RWPE2 (cell line): ENCODE data around the gene WNK3.
A peak's percentile ranks its signal among the peaks of the same experiment; 100 is the strongest.
"Not testable (repeated sequence)": the region's sequence is repeated elsewhere in the genome, so short reads cannot be mapped to it uniquely, and the experiment has no call there.

Experiments used
- ATAC-seq: fragments of 200-7000 bp; cut with Tn5 transposase; 3 replicates; pipeline ENCODE4 v1.9.1; 2021; ENCODE audit warnings: low read depth
- DNase-seq: peaks from one replicate; pipeline ENCODE4 v3.0.0-alpha.2; 2020; ENCODE audit warnings: low spot score
- H3K27ac ChIP-seq: fragments of 450-650 bp; 2 replicates; pipeline ENCODE4 v1.5.1; 2017; ENCODE audit warnings: mild to moderate bottlenecking; ENCODE audit not compliant: poor library complexity, severe bottlenecking
- H3K27me3 ChIP-seq: fragments of 250-450 bp; sonication (Bioruptor Pico); 2 replicates; pipeline ENCODE4 v1.5.1; 2021; ENCODE audit warnings: mild to moderate bottlenecking, moderate library complexity; ENCODE audit not compliant: insufficient read depth, poor library complexity, severe bottlenecking
- H3K36me3 ChIP-seq: fragments of 250-450 bp; sonication (Bioruptor Pico); 2 replicates; pipeline ENCODE4 v1.5.1; 2020; ENCODE audit warnings: low read depth, mild to moderate bottlenecking, moderate library complexity
- H3K4me1 ChIP-seq: fragments of 250-450 bp; sonication (Bioruptor Pico); 2 replicates; pipeline ENCODE4 v1.5.1; 2021; ENCODE audit warnings: mild to moderate bottlenecking, moderate library complexity; ENCODE audit not compliant: insufficient read depth, poor library complexity, severe bottlenecking
- H3K4me3 ChIP-seq: fragments of 250-450 bp; sonication (Bioruptor Pico); 2 replicates; pipeline ENCODE4 v1.5.1; 2021; ENCODE audit warnings: mild to moderate bottlenecking, moderate library complexity; ENCODE audit not compliant: severe bottlenecking
- H3K9me3 ChIP-seq: fragments of 250-450 bp; sonication (Bioruptor Pico); 2 replicates; pipeline ENCODE4 v1.5.1; 2021; ENCODE audit warnings: mild to moderate bottlenecking, moderate library complexity; ENCODE audit not compliant: severe bottlenecking
- TF ChIP-seq, protein P1 (sequence below): fragments of 450-650 bp; IDR thresholded peaks from one replicate; pipeline ENCODE4 v1.5.1; 2017; ENCODE audit warnings: mild to moderate bottlenecking, moderate library complexity; ENCODE audit not compliant: poor library complexity, severe bottlenecking

Gene WNK3

GRCh38 chrX:54357414-54358377 is at the start of gene WNK3:
TSS of gene WNK3 (minus strand) at chrX:54358046.
- Histone ChIP-seq H3K27me3 (no peaks in the 10 kb centered on the region), H3K4me1 (no peaks in the 10 kb centered on the region), H3K36me3 (no peaks in the 10 kb centered on the region), H3K4me3 (peak within 1 kb of the TSS; percentile 47), H3K9me3 (no peaks in the 10 kb centered on the region), H3K27ac (peak within 1 kb of the TSS; percentile 44)
- peak; percentile 80 for ATAC-seq
- peak; percentile 80 for DNase-seq
- TF ChIP-seq, protein P1, sequence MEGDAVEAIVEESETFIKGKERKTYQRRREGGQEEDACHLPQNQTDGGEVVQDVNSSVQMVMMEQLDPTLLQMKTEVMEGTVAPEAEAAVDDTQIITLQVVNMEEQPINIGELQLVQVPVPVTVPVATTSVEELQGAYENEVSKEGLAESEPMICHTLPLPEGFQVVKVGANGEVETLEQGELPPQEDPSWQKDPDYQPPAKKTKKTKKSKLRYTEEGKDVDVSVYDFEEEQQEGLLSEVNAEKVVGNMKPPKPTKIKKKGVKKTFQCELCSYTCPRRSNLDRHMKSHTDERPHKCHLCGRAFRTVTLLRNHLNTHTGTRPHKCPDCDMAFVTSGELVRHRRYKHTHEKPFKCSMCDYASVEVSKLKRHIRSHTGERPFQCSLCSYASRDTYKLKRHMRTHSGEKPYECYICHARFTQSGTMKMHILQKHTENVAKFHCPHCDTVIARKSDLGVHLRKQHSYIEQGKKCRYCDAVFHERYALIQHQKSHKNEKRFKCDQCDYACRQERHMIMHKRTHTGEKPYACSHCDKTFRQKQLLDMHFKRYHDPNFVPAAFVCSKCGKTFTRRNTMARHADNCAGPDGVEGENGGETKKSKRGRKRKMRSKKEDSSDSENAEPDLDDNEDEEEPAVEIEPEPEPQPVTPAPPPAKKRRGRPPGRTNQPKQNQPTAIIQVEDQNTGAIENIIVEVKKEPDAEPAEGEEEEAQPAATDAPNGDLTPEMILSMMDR = no peak

- Histone ChIP-seq H3K9me3 (no peaks in the 10 kb centered on the region), H3K27me3 (no peaks in the 10 kb centered on the region), H3K4me1 (no peaks in the 10 kb centered on the region), H3K36me3 (no peaks in the 10 kb centered on the region), H3K27ac (no peak overlapping the region), H3K4me3 (no peak overlapping the region)
- ATAC-seq (no peak), DNase-seq (no peak)
- TF ChIP-seq, protein P1 = no peak
These were observed 49.4 kb upstream of the WNK3 start for GRCh38 chrX:54407266-54407665.

DNA sequence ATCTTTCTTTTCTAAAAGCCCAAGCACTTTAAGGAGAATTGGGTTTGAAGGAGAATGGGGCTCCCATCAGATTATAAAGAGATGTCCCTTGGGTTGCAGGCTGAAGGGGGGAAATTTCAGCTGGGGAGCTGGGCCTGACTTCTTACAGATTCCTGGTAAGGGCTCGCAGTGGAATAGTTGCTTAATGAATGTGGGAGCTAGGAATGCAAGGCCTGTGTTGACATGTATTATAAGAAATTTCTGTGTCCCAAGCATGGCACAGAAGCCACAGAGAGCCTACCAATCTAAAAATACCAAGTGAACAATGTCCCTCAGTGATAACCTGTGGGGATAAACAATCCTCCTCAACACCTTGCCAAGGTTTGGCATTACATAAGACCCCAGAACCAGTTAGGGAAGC is 39.3 kb upstream of the WNK3 start:
- Histone ChIP-seq H3K27ac (no peak overlapping the region), H3K4me3 (no peak overlapping the region), H3K36me3 (no peaks in the 10 kb centered on the region), H3K4me1 (no peaks in the 10 kb centered on the region), H3K9me3 (no peaks in the 10 kb centered on the region), H3K27me3 (no peaks in the 10 kb centered on the region)
- TF ChIP-seq, protein P1 = no peak
- DNase-seq = no peak
- peak; percentile 48; the same call in 1 of the 3 replicates for ATAC-seq

DNA sequence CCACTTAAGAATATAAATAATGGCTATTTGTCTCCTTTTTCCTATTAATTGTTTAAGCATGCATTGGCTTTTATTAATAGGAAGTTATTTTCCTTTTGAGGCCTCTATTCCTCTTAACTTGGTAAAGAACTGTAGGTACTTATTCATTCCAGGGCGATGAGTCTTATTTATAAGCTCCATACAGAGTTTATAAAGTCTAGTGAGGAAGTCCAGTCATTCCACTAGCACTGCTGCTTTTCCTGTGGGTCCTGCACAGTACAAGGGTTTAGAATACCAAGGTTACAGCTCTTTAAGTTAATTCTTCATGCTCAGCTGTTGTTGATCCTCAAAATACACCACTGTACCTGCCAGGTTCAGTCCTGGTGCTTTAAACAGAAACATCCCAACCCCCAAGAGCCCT is 28.5 kb upstream of the WNK3 start:
- TF ChIP-seq, protein P1 = no peak
- ATAC-seq = no peak
- no peak for DNase-seq
- H3K27me3 ChIP-seq = no peaks in the 10 kb centered on the region
- H3K4me1 ChIP-seq = no peaks in the 10 kb centered on the region
- no peak overlapping the region for H3K27ac ChIP-seq
- H3K4me3 ChIP-seq = no peak overlapping the region
- no peaks in the 10 kb centered on the region for H3K9me3 ChIP-seq
- H3K36me3 ChIP-seq = no peaks in the 10 kb centered on the region

GRCh38 chrX:54384661-54385060 is 26.8 kb upstream of the WNK3 start:
- H3K4me1 ChIP-seq, H3K9me3 ChIP-seq, H3K36me3 ChIP-seq, H3K27me3 ChIP-seq, DNase-seq, H3K4me3 ChIP-seq, ATAC-seq, H3K27ac ChIP-seq: not testable (repeated sequence)
